IPS DF 6.9 (cell line): Measurements from ENCODE around the gene TCHP.
A peak's percentile ranks its signal among the peaks of the same experiment; 100 is the strongest.
"Not testable (repeated sequence)": the region's sequence is repeated elsewhere in the genome, so short reads cannot be mapped to it uniquely, and the experiment has no call there.

Experiments
- DNase-seq: peaks from one replicate; pipeline ENCODE4 v3.0.0-alpha.2; 2013; ENCODE audit warnings: low read depth, low spot score
- H3K27ac ChIP-seq: one replicate; pipeline ENCODE4 v1.5.1; 2013; ENCODE audit warnings: low read length, control low read depth
- H3K27me3 ChIP-seq: 2 replicates; pipeline ENCODE4 v1.6.1; 2013; ENCODE audit warnings: mild to moderate bottlenecking, low read length; ENCODE audit not compliant: control insufficient read depth, insufficient read depth
- H3K36me3 ChIP-seq: 2 replicates; pipeline ENCODE4 v1.6.1; 2013; ENCODE audit warnings: low read length; ENCODE audit not compliant: control insufficient read depth, insufficient read depth
- H3K4me1 ChIP-seq: 2 replicates; pipeline ENCODE4 v1.6.1; 2013; ENCODE audit warnings: low read length; ENCODE audit not compliant: control insufficient read depth, insufficient read depth
- H3K4me3 ChIP-seq: 2 replicates; pipeline ENCODE4 v1.5.1; 2013; ENCODE audit warnings: mild to moderate bottlenecking, low read length
- H3K9me3 ChIP-seq: 2 replicates; pipeline ENCODE4 v1.6.1; 2013; ENCODE audit warnings: low read length, inconsistent platforms; ENCODE audit not compliant: control insufficient read depth, insufficient read depth
- WGBS: extraction: QIAGEN DNeasy Blood & Tissue Kit; methylation state at CpG from one replicate; pipeline ENCODE4 v1.1.7; 2013; ENCODE audit warnings: mixed read lengths, missing lambda C conversion rate; ENCODE audit not compliant: insufficient read length, insufficient coverage; 5-methylcytosine and 5-hydroxymethylcytosine counted together

Gene TCHP

DNA sequence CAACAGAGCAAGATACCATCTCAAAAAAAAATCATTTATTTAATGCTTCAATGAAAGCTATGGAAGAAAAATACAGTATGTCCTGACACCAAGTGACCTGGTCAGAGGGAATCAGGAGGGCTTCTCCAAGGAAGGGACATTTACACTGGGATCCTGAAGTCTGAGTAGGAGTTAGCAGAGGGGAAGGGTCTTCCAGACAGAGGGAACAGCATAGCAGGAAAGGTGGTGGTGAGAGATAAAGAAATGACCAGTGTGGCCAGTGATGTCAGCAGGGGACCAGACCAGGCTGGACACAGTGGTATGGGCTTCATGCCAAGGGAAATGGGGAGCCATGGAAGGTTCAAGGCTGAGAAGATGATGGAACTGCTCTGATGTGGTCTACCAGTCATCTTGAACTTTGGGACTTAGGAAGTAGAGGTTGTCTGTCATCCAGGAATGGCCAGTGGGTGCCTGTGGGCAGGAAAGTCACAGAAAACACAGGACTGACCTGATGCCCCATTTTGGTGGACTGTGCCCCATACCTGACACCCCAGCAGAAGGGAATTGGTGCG, 7.8 kb upstream of the TCHP start:
- Histone ChIP-seq H3K27me3 (peaks cover 7% of the 10 kb centered on the region), H3K4me3 (no peak overlapping the region), H3K27ac (no peak overlapping the region), H3K4me1 (no peaks in the 10 kb centered on the region), H3K36me3 (no peaks in the 10 kb centered on the region), H3K9me3 (no peaks in the 10 kb centered on the region)
- DNase-seq: no peak
- no CpG with 5 or more reads among the region's 1 CpG for WGBS

GRCh38 chr12:109892748-109893147, 7.3 kb upstream of the TCHP start:
- no peaks in the 10 kb centered on the region for H3K36me3 ChIP-seq
- no peak overlapping the region for H3K4me3 ChIP-seq
- no peak for DNase-seq
- peaks cover 10% of the 10 kb centered on the region for H3K27me3 ChIP-seq
- WGBS: no CpG with 5 or more reads among the region's 4 CpGs
- H3K4me1 ChIP-seq: no peaks in the 10 kb centered on the region
- no peaks in the 10 kb centered on the region for H3K9me3 ChIP-seq
- H3K27ac ChIP-seq: no peak overlapping the region

- no peak overlapping the region for H3K27ac ChIP-seq
Measured at GRCh38 chr12:109893261-109893995, 6.6 kb upstream of the TCHP start.

GRCh38 chr12:109894939-109895338, 5.1 kb upstream of the TCHP start:
- H3K9me3 ChIP-seq: no peaks in the 10 kb centered on the region
- peaks cover 29% of the 10 kb centered on the region for H3K27me3 ChIP-seq
- H3K27ac ChIP-seq: no peak overlapping the region
- WGBS: no CpG with 5 or more reads among the region's 4 CpGs
- no peak overlapping the region for H3K4me3 ChIP-seq
- DNase-seq: no peak
- H3K36me3 ChIP-seq: no peaks in the 10 kb centered on the region
- H3K4me1 ChIP-seq: no peaks in the 10 kb centered on the region

More at GRCh38 chr12:109893261-109893995, 6.6 kb upstream of the TCHP start:
- no peaks in the 10 kb centered on the region for H3K4me1 ChIP-seq
- DNase-seq: no peak
- H3K9me3 ChIP-seq: no peaks in the 10 kb centered on the region
- H3K27me3 ChIP-seq: peaks cover 17% of the 10 kb centered on the region
- no CpG with 5 or more reads among the region's 7 CpGs for WGBS
- H3K4me3 ChIP-seq: no peak overlapping the region
- H3K36me3 ChIP-seq: no peaks in the 10 kb centered on the region

DNA sequence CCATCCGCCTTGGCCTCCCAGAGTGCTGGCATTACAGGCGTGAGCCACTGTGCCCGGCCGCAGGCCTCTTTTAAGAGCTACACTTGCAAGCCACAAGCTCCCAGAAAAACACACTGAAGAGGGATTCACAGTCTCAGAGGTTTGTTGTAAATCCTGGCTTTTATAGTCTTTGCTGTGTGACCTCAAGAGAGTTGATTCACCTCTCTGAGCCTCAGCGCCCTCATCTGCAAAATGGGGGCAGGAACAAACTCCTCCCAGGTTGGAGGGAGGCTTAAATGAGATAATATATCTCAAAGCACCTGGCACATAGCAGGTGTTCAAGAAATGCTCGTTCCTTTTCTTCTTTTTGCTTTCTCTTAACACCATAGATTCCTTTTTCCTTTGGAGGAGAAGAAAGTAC, 3.9 kb upstream of the TCHP start:
- peaks cover 32% of the 10 kb centered on the region for H3K27me3 ChIP-seq
- no peak overlapping the region for H3K27ac ChIP-seq
- DNase-seq: no peak
- H3K4me1 ChIP-seq: peaks cover 3% of the 10 kb centered on the region; the same call in 1 of the 2 replicates
- H3K4me3 ChIP-seq: no peak overlapping the region
- no peaks in the 10 kb centered on the region for H3K36me3 ChIP-seq
- WGBS: no CpG with 5 or more reads among the region's 6 CpGs
- H3K9me3 ChIP-seq: no peaks in the 10 kb centered on the region

- Histone ChIP-seq H3K4me1 (peaks cover 3% of the 10 kb centered on the region; the same call in 1 of the 2 replicates), H3K27ac (no peak overlapping the region), H3K27me3 (peaks cover 35% of the 10 kb centered on the region), H3K4me3 (no peak overlapping the region), H3K36me3 (no peaks in the 10 kb centered on the region), H3K9me3 (no peaks in the 10 kb centered on the region)
- no CpG with 5 or more reads among the region's 6 CpGs for WGBS
- no peak for DNase-seq
Measured at GRCh38 chr12:109897029-109897428, 3.0 kb upstream of the TCHP start.

DNA sequence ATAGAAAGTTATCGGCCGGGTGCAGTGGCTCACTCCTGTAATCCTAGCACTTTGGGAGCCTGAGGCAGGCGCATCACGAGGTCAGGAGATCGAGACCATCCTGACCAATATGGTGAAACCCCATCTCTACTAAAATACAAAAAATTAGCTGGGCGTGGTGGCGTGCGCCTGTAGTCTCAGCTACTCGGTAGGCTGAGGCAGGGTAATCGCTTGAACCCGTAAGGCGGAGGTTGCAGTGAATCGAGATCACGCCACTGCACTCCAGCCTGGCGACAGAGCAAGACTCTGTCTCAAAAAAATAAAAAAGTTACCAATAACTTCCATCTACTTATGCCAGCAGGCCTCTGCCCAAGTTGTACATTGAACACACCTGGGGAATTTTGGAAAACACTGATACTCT, 729 bp upstream of the TCHP start:
- H3K9me3 ChIP-seq, H3K27ac ChIP-seq, H3K36me3 ChIP-seq, H3K4me1 ChIP-seq, H3K4me3 ChIP-seq, DNase-seq: not testable (repeated sequence)
- H3K27me3 ChIP-seq: peaks cover 57% of the 10 kb centered on the region
- no CpG with 5 or more reads among the region's 15 CpGs for WGBS

DNA sequence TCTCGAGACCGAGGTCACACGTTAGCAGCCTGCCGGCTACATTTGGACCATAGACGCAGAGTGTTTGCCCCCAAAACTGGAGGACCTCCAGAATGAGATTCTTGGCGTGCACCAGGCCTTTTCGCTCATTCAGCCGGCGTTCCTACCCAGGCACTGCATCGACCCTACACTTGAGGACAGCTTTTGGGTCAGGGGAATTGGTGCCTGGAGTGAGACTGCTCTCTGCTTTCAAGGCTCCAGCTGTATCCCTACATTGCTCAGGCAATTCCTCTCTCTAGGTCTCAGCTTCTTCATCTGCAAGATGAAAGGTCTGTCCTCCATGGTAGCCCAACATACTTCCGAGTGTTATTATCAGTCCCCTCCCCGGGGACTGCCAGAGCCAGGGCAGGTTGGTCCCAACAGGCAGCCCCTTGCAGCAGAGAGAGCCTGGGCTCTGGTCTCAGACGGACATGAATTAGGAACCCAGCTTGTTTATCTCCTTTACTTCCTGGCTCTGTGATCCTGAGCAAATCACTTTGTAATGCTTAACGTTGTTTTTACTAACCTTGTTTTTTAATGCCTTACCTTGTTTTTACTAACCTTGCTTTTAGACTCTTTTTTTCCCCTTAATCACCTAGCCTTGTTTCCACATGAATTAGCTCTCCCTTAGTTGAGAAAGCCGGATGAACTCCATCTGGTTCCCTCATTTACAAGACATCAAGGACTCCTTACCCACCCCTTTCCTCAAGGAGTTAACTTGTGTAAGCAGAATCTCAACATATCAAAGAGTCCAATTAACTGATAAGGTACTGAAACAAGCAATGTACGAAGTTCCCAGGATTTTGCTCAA, 892 bp downstream of the TCHP start:
- WGBS: no CpG with 5 or more reads among the region's 16 CpGs

GRCh38 chr12:109902891-109903418, 2.9 kb downstream of the TCHP start:
- peaks cover 47% of the 10 kb centered on the region for H3K27me3 ChIP-seq
- H3K9me3 ChIP-seq: no peaks in the 10 kb centered on the region
- H3K4me1 ChIP-seq: peaks cover 3% of the 10 kb centered on the region; the same call in 1 of the 2 replicates
- no CpG with 5 or more reads among the region's 15 CpGs for WGBS
- no peak overlapping the region for H3K27ac ChIP-seq
- no peak overlapping the region for H3K4me3 ChIP-seq
- no peak for DNase-seq
- H3K36me3 ChIP-seq: no peaks in the 10 kb centered on the region

More for the DNA sequence above, 892 bp downstream of the TCHP start:
- Histone ChIP-seq H3K27ac (no peak overlapping the region), H3K4me3 (peak overlapping the region; percentile 54; the same call in 1 of the 2 replicates), H3K4me1 (peaks cover 3% of the 10 kb centered on the region; the same call in 1 of the 2 replicates), H3K27me3 (peaks cover 59% of the 10 kb centered on the region), H3K36me3 (no peaks in the 10 kb centered on the region), H3K9me3 (no peaks in the 10 kb centered on the region)
- no peak for DNase-seq

DNA sequence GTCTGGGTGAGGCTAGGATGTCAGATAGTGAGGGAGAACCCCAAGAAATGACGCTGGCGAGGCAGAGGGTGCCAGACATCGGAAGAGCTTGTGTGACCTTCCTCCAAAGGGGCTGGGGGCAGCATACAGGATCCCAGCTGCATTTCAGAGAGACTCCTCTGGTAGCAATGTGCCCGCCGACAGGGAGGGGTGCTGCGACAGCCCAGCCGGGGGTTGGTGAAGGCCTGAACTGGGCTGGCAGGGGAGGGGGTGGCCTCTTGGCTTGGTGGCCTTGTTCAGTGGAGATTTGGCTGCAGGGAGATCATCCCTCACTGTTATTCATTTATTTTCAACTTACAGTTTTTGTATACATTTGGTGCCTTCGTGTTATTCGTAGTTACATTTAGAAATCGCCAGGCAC, 5.2 kb downstream of the TCHP start:
- Histone ChIP-seq H3K9me3 (no peaks in the 10 kb centered on the region), H3K4me1 (peaks cover 3% of the 10 kb centered on the region; the same call in 1 of the 2 replicates), H3K27ac (no peak overlapping the region), H3K4me3 (no peak overlapping the region), H3K36me3 (no peaks in the 10 kb centered on the region), H3K27me3 (peaks cover 30% of the 10 kb centered on the region)
- DNase-seq: no peak
- WGBS: no CpG with 5 or more reads among the region's 10 CpGs
